NCI-H1694 (cell line): ENCODE data around the gene CYB5D1.
"Not testable (repeated sequence)": the region's sequence is repeated elsewhere in the genome, so short reads cannot be mapped to it uniquely, and the experiment has no call there.

Source experiments
- DNase-seq: peaks from one replicate; lab custom pipeline; 2025; lab: John Stamatoyannopoulos, UW

The CYB5D1 gene

DNA sequence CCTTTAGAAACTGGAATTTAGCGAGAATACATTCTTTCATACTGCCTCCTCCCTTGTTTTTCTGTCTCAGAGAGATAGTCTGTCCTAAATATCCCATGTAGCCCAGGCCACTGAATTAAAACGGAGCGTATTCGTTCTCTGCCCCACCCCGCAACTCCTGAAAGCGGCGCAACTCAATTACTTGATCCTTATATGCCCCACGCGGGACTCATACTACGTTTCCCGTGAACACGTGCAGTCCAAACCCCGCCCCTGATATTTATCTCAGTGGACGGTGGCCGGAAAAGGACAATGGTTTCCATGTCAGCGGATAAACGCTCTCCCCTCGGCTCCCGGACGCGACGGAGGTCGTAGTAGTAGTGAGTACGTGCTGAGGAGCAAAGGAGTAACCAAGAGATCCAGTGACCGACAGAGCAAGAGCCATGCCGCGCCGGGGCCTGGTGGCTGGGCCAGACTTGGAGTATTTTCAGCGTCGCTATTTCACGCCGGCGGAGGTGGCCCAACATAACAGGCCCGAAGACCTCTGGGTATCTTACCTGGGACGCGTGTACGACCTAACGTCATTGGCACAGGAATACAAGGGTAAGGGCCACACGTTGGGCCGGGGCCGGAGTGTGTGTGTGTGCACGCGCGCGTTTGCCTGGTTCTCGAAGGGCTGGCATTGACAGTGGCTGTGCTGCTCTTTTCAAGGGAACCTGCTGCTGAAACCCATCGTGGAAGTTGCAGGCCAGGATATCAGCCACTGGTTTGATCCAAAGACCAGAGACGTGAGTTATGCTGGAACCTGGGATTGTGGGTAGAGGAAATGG lies at the start of gene CYB5D1:
CYB5D1 (plus strand) TSS at position 291 of the 809 bp plus-strand sequence; CDS start at position 423, 132 bp downstream.
- peak; percentile 97 for DNase-seq

GRCh38 chr17:7809086-7809790 lies 48.6 kb upstream of the CYB5D1 start:
- no peak for DNase-seq

GRCh38 chr17:7809791-7810343 lies 47.9 kb upstream of the CYB5D1 start:
- DNase-seq, result not testable (repeated sequence)

DNA sequence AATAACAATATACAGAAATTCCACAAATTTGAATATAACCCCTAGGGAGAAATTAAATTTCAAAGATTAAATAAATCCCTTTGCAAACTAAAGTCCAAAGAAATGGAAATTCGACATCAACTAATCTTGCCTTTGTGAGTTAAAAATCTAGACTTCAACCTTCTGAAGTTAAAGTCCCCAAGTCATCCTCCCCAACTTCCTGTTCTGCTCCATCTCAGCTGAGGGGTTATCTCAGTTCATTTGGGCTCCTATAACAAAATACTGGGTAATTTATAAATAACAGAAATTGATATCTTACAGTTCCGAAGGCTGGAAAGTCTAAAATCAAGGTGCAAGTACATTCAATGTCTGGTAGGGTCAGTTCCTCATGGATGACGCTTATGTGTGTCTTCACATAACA lies 46.6 kb upstream of the CYB5D1 start:
- DNase-seq, result no peak

GRCh38 chr17:7814969-7815368 lies 42.8 kb upstream of the CYB5D1 start:
- DNase-seq, result no peak

- DNase-seq, result no peak
Observed at GRCh38 chr17:7816926-7817642, 40.7 kb upstream of the CYB5D1 start.

DNA sequence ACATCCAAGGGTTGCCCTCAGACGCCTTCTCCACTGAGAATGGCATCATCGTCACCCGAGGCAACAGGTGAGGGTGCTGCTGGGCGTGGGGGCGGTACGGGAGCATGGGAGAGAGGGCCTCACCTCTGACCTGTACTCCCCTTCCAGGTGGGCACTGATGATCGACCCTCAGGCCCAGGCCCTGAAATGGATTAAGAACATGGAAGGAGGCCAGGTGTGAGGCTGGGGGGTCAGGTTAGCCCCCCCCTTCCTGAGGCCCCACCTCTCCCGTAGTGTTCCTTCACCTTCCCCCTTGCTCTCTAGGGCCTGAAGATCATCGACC lies 40.2 kb upstream of the CYB5D1 start:
- no peak for DNase-seq

DNA sequence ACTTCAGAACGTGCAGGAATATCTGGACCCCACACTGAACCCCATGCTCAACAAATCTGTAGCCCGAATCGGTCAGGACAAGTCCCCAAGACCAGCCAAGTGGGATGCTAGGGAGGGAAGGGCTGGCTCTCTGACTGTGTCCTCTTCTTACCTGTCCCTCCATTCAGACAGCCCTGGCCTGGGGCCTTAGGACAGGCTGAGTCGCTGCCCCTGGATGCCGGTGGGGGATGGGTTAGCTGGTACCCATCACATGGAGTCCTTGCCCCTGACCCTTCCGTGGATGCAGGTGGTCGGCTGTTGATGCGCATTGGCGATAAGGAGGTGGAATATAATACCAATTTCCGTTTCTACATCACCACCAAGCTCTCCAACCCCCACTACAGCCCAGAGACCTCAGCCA lies 39.8 kb upstream of the CYB5D1 start:
- DNase-seq, result no peak

DNA sequence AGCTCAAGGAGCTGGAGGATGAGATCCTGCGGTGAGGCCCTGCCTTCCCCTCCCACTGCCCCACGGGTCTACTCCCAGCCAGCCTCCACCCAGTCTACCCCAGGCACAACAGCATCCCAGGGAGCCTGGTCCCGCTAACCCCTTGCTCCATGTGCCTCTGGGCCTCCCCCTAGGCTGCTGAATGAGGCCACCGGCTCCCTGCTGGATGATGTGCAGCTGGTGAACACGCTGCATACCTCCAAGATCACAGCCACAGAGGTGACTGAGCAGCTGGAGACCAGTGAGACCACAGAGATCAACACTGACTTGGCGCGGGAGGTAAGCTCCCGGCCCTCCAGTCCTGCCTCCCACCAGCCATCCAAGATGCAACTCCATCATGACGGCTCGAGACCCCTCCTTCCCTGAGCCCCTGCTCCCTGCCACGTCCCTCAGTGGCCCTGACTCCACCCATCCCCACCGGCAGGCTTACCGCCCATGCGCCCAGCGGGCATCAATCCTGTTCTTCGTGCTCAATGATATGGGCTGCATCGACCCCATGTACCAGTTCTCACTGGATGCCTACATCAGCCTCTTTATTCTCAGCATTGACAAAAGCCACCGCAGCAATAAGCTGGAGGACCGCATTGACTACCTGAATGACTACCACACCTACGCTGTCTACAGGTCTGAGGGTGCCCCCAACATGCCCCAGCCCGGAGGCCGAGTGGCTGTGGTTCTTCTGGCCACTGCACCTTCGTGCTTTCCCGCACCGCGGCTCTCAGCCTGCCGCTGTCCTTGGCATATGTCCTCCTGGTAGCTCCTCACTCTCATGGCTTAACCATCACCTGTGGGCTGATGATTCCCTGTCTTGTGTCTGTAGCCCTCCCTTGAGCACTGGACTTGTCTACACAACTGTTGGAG lies 38.8 kb upstream of the CYB5D1 start:
- no peak for DNase-seq

GRCh38 chr17:7820231-7820630 lies 37.6 kb upstream of the CYB5D1 start:
- no peak for DNase-seq

DNA sequence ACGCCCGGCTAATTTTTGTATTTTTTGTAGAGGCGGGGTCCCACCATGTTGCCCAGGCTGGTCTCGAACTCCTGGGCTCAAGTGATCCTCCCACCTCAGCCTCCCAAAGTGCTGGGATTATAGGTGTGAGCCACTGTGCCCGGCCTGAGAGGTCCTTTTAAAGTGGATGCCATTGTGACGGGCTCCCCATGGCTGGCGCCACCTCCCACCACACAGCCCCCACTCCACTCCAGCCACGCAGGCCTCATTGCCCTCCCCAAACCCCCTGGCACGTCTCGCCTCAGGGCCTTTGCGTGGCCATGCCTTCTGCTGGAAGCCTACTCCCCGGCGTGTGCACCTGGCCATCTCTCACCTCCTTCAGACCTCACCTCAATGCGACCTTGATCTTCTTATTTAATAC lies 35.7 kb upstream of the CYB5D1 start:
- no peak for DNase-seq

GRCh38 chr17:7823581-7824001 lies 34.2 kb upstream of the CYB5D1 start:
- DNase-seq, result no peak

- no peak for DNase-seq
Observed at GRCh38 chr17:7824021-7824924, 33.5 kb upstream of the CYB5D1 start.

GRCh38 chr17:7825206-7825990 lies 32.4 kb upstream of the CYB5D1 start:
- no peak for DNase-seq

DNA sequence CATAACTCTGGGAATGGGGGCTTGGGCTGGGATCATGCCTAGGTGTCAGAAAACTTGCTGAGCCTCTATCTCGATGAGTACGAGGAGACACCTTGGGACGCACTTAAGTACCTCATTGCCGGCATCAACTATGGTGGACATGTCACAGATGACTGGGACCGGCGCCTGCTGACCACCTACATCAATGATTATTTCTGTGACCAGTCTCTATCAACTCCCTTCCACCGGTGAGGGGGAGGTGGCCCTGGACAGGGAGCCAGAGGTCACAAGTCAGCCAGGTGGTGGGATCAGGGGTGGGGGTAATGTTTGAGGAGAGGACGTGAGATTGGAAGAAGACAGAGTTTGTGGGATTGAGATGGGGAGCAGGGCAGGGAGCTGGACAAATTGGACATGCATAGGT lies 27.2 kb upstream of the CYB5D1 start:
- DNase-seq, result no peak

GRCh38 chr17:7831233-7831632 lies 26.6 kb upstream of the CYB5D1 start:
- DNase-seq, result no peak

DNA sequence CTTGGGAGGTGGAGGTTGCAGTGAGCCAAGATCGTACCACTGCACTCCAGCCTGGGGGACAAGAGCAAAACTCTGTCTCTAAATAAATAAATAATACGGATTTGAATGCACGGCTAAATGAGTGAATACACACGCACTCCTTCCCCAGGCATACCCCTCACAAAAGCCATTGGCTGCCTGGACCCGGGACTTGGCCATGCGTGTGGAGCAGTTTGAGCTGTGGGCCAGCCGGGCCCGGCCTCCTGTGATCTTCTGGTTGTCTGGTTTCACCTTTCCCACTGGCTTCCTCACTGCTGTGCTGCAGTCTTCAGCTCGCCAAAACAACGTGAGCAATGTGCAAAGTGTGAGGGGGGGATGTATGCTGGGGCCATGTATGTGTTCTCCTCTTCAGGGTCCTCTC lies 25.4 kb upstream of the CYB5D1 start:
- no peak for DNase-seq

- DNase-seq, result no peak
Observed at GRCh38 chr17:7833011-7833794, 24.6 kb upstream of the CYB5D1 start.
